ENCODE data around the gene SREK1IP1.

- no peak for TF ChIP-seq CTCF (IDR thresholded peaks at IDR 0.05)
- no peak for TF ChIP-seq POLR2A (IDR thresholded peaks at IDR 0.05)
These were observed 98.2 kb downstream of the SREK1IP1 start for GRCh38 chr5:64670277-64670676.
